Fibroblast of lung (primary cell): ENCODE measurements around the gene CMIP.

Experiments
- EZH2 ChIP-seq: IDR thresholded peaks from 2 replicates; pipeline ENCODE4 v1.5.1; 2012; ENCODE audit warnings: low read length, control low read depth, mild to moderate bottlenecking; ENCODE audit errors: missing control alignments
- TF ChIP-seq, protein P1 (sequence below), 2 donors: IDR thresholded peaks in 1 of 2; conservative IDR thresholded peaks in 1 of 2; 1 replicate in 1 of 2; 2 replicates in 1 of 2; pipeline ENCODE4 v1.5.1; 2011 to 2012; ENCODE audit warnings: low read length in 2 of 2, control low read depth in 1 of 2, inconsistent platforms in 1 of 2, low read depth in 1 of 2, mild to moderate bottlenecking in 1 of 2

DNA sequence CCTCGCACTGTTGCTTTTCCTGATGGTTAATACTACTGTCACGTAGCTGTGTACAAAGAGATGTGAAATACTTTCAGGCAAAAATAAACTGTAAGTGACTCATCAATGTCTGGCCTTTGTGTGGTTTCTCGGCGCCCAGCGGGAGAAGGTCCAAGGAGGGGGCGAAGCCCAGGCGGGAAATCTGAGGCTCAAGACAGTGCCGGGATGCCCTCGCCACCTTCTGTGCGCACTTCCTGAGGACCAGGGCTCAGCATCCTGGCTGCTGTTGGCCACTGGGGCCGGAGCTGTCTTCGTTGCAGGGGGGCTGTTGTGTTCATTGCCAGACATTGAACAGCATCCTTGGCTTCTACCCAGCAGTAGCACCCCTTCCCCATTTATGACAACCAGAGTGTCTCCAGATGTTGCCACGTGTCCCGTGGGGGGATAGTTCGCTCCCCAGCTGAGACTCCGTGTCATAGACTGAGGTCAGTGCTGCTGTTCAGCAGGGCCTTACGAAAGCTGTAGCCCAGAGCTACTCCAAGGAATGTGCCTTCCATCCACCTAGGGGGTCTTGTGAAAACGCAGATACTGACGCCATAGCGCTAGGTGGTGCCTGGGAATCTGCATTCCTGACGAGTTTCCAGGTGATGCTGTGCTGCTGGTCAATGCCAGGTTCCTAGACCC lies 267.2 kb downstream of the CMIP start:
- TF ChIP-seq, protein P1, sequence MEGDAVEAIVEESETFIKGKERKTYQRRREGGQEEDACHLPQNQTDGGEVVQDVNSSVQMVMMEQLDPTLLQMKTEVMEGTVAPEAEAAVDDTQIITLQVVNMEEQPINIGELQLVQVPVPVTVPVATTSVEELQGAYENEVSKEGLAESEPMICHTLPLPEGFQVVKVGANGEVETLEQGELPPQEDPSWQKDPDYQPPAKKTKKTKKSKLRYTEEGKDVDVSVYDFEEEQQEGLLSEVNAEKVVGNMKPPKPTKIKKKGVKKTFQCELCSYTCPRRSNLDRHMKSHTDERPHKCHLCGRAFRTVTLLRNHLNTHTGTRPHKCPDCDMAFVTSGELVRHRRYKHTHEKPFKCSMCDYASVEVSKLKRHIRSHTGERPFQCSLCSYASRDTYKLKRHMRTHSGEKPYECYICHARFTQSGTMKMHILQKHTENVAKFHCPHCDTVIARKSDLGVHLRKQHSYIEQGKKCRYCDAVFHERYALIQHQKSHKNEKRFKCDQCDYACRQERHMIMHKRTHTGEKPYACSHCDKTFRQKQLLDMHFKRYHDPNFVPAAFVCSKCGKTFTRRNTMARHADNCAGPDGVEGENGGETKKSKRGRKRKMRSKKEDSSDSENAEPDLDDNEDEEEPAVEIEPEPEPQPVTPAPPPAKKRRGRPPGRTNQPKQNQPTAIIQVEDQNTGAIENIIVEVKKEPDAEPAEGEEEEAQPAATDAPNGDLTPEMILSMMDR (conservative IDR thresholded peaks at IDR 0.05 in 1 of 2, IDR thresholded peaks at IDR 0.05 in 1 of 2; ENCODE audit: low read depth in 1 of 2, low read length in 2 of 2), result no peak
- no peak for TF ChIP-seq EZH2
